Renal cortical epithelial cell (primary cell): Measurements from ENCODE around the gene FCHSD2. TPM values are rescaled to one million over a fixed set of nuclear protein-coding genes. Genes with fewer than 3 reads are reported as not detected.

ENCODE experiments used
- DNase-seq: peaks from one replicate; pipeline ENCODE4 v3.0.0-alpha.2; 2011; ENCODE audit warnings: low read depth
- total RNA-seq: library from RNA; depleted of rRNA; stranded (reverse); fragments of >200 nt; gene quantifications from 2 replicates; pipeline ENCODE4 v1.2.3, GENCODE V29; 2014

The FCHSD2 gene
- 11.5 and 21.5 TPM in 2 replicates for total RNA-seq

- no peak for DNase-seq
These were observed at the start of gene FCHSD2 for GRCh38 chr11:73142128-73142377. FCHSD2 (minus strand) TSS chr11:73142318; CDS start chr11:73141877, 441 bp downstream.

GRCh38 chr11:73191151-73191550 is 49.0 kb upstream of the FCHSD2 start:
- no peak for DNase-seq

- no peak for DNase-seq
These were observed 48.4 kb upstream of the FCHSD2 start for GRCh38 chr11:73190557-73190885.

- DNase-seq, result no peak
These were observed 47.8 kb upstream of the FCHSD2 start for GRCh38 chr11:73189723-73190556.

GRCh38 chr11:73189315-73189714 is 47.2 kb upstream of the FCHSD2 start:
- DNase-seq, result no peak

- DNase-seq, result no peak
These were observed 46.2 kb upstream of the FCHSD2 start for GRCh38 chr11:73188301-73188700.

GRCh38 chr11:73187854-73188253 is 45.7 kb upstream of the FCHSD2 start:
- DNase-seq, result no peak

- no peak for DNase-seq
These were observed 44.8 kb upstream of the FCHSD2 start for GRCh38 chr11:73186886-73187285.

- DNase-seq, result no peak
These were observed 44.3 kb upstream of the FCHSD2 start for GRCh38 chr11:73186294-73186850.

GRCh38 chr11:73185680-73186293 is 43.7 kb upstream of the FCHSD2 start:
- peak; percentile 81 for DNase-seq

GRCh38 chr11:73184953-73185671 is 43.0 kb upstream of the FCHSD2 start:
- DNase-seq, result no peak

- no peak for DNase-seq
These were observed 40.8 kb upstream of the FCHSD2 start for GRCh38 chr11:73182824-73183321.

GRCh38 chr11:73178681-73179080 is 36.6 kb upstream of the FCHSD2 start:
- DNase-seq, result no peak

- DNase-seq, result peak; percentile 46
These were observed 35.8 kb upstream of the FCHSD2 start for GRCh38 chr11:73177778-73178539.

- no peak for DNase-seq
These were observed 35.3 kb upstream of the FCHSD2 start for GRCh38 chr11:73177380-73177777.

- no peak for DNase-seq
These were observed 34.7 kb upstream of the FCHSD2 start for GRCh38 chr11:73176874-73177155.

GRCh38 chr11:73176145-73176873 is 34.2 kb upstream of the FCHSD2 start:
- DNase-seq, result no peak

- DNase-seq, result no peak
These were observed 33.5 kb upstream of the FCHSD2 start for GRCh38 chr11:73175551-73176144.

- no peak for DNase-seq
These were observed 32.3 kb upstream of the FCHSD2 start for GRCh38 chr11:73174495-73174791.

GRCh38 chr11:73173755-73174494 is 31.8 kb upstream of the FCHSD2 start:
- DNase-seq, result no peak
